HepG2 (cell line): ENCODE measurements around the gene DOCK1. TPM values are rescaled to one million over a fixed set of nuclear protein-coding genes. Genes with fewer than 3 reads are reported as not detected.

Source experiments
- ATAC-seq: fragments of 200-7000 bp; cut with Tn5 transposase; 3 replicates; pipeline ENCODE4 v1.9.1; 2020; ENCODE audit warnings: mild to moderate bottlenecking, moderate library complexity
- BruUV-seq: library from RNA; stranded (reverse); fragments of 400-500 nt; replicated peaks from 2 replicates; lab custom pipeline; 2021; lab: Mats Ljungman, UMichigan
- CTCF ChIA-PET: fragments of 300-600 bp; formaldehyde crosslinking; extraction: SDS; loops from one replicate; lab custom pipeline; 2021; ENCODE audit warnings: low total read pairs, inconsistent platforms, low intra/inter-chr PET ratio; lab: Yijun Ruan, JAX
- POLR2A ChIA-PET: fragments of 350-600 bp; sonication (Branson Sonifier 250); formaldehyde crosslinking; loops from one replicate; lab custom pipeline; 2020; ENCODE audit warnings: antibody characterized with exemption, inconsistent platforms; lab: Yijun Ruan, JAX
- DNase-seq: peaks from one replicate; pipeline ENCODE4 v3.0.0-alpha.2; 2015; ENCODE audit warnings: low spot score
- FAIRE-seq: peaks from 3 replicates; lab custom pipeline; 2011; peaks lifted over from hg19 to GRCh38; lab: Jason Lieb, UNC
- H2AFZ ChIP-seq: one replicate; pipeline ENCODE4 v1.6.1; 2011; ENCODE audit warnings: low read length, inconsistent platforms
- H3K27ac ChIP-seq: fragments of 300-600 bp; 3 replicates; pipeline ENCODE4 v1.8.0; 2011; ENCODE audit warnings: mixed run types, mild to moderate bottlenecking, mixed read lengths, low read length, inconsistent platforms; ENCODE audit not compliant: insufficient read depth; ENCODE audit errors: extremely low read length
- H3K27me3 ChIP-seq, 2 experiments: fragments of 200-600 bp in 1 of 2; 2 replicates in 1 of 2; 3 replicates in 1 of 2; pipeline versions ENCODE4 v1.6.0 to v1.8.0; 2011; ENCODE audit warnings: low read length in 2 of 2, mild to moderate bottlenecking in 2 of 2, moderate library complexity in 2 of 2, inconsistent platforms in 1 of 2; ENCODE audit not compliant: insufficient read depth in 2 of 2, control insufficient read depth in 1 of 2
- H3K36me3 ChIP-seq, 2 experiments: fragments of 200-600 bp in 1 of 2; replicated peaks in 1 of 2; 2 replicates in 1 of 2; 3 replicates in 1 of 2; pipeline versions ENCODE4 v1.5.1 to v1.8.0; 2011; ENCODE audit warnings: low read length in 2 of 2, inconsistent platforms in 1 of 2; ENCODE audit not compliant: insufficient read depth in 2 of 2, control insufficient read depth in 1 of 2
- H3K4me1 ChIP-seq: 2 replicates; pipeline ENCODE4 v1.5.1; 2012; ENCODE audit warnings: low read length, inconsistent platforms; ENCODE audit not compliant: insufficient read depth
- H3K4me2 ChIP-seq: 2 replicates; pipeline ENCODE4 v1.6.0; 2011; ENCODE audit warnings: low read depth, low read length, inconsistent platforms
- H3K4me3 ChIP-seq, 3 experiments: fragments of 200-600 bp in 1 of 3; sonication (generic), shearing (Covaris generic) in 1 of 3; replicated peaks in 1 of 3; 2 replicates each; pipeline ENCODE4 v1.5.1; 2011 to 2016; ENCODE audit warnings: low read length in 3 of 3, inconsistent platforms in 2 of 3, low read depth in 2 of 3, mild to moderate bottlenecking in 2 of 3, control low read depth in 1 of 3, mixed read lengths in 1 of 3; ENCODE audit not compliant: insufficient read depth in 1 of 3
- H3K79me2 ChIP-seq: one replicate; pipeline ENCODE4 v1.6.1; 2011; ENCODE audit warnings: low read length, inconsistent platforms; ENCODE audit not compliant: insufficient read depth
- H3K9ac ChIP-seq: 2 replicates; pipeline ENCODE4 v1.6.0; 2011; ENCODE audit warnings: mild to moderate bottlenecking, low read depth, low read length, inconsistent platforms; ENCODE audit not compliant: insufficient read depth
- H3K9me3 ChIP-seq: 2 replicates; pipeline ENCODE4 v1.5.1; 2012; ENCODE audit warnings: mild to moderate bottlenecking, low read length
- H4K20me1 ChIP-seq: 2 replicates; pipeline ENCODE4 v1.6.0; 2011; ENCODE audit warnings: inconsistent platforms, mild to moderate bottlenecking, low read length, moderate library complexity; ENCODE audit not compliant: insufficient read depth
- EED ChIP-seq: sonication (generic); formaldehyde crosslinking; IDR thresholded peaks from 2 replicates; pipeline ENCODE4 v1.5.0; 2020; ENCODE audit warnings: mild to moderate bottlenecking, missing genetic modification reagents
- GATA4 ChIP-seq: sonication (generic); IDR thresholded peaks from 2 replicates; pipeline ENCODE4 v1.6.1; 2016; ENCODE audit warnings: antibody characterized with exemption, low read depth, borderline replicate concordance
- SMARCE1 ChIP-seq: fragments of 450-650 bp; IDR thresholded peaks from 2 replicates; pipeline ENCODE4 v1.6.1; 2017; ENCODE audit warnings: borderline replicate concordance
- TBP ChIP-seq: sonication (generic); formaldehyde crosslinking; IDR thresholded peaks from 2 replicates; pipeline ENCODE4 v1.5.0; 2020; ENCODE audit warnings: missing genetic modification reagents
- ZFP82 ChIP-seq: sonication (generic); formaldehyde crosslinking; IDR thresholded peaks from 2 replicates; pipeline ENCODE4 v1.5.1; 2020; ENCODE audit warnings: mild to moderate bottlenecking, missing genetic modification reagents, borderline replicate concordance
- ZNF703 ChIP-seq: sonication (generic); formaldehyde crosslinking; IDR thresholded peaks from 2 replicates; pipeline ENCODE4 v1.5.1; 2020; ENCODE audit warnings: missing genetic modification reagents, mild to moderate bottlenecking, moderate library complexity, borderline replicate concordance
- whole genome bisulfite sequencing: methylation state at CpG from one replicate; pipeline ENCODE4 v1.1.6; 2017; ENCODE audit warnings: low lambda C conversion rate; 5-methylcytosine and 5-hydroxymethylcytosine counted together
- in situ Hi-C: cut with HindIII; loops from 2 replicates; pipeline ENCODE4 v1.10.0; 2017; ENCODE audit warnings: low pct_unique_long_range_greater_than_20kb; ENCODE audit not compliant: extremely low pct_ligation_motif_present
- intact Hi-C: fragments of 100-400 bp; cut with micrococcal nuclease; formaldehyde crosslinking; loops from one replicate; pipeline ENCODE4 v1.10.0; 2022; ENCODE audit not compliant: unreplicated experiment
- polyA plus RNA-seq, 8 experiments: library from polyadenylated mRNA; depleted of rRNA in 3 of 8; stranded (reverse) in 7 of 8; unstranded in 1 of 8; fragments of >200 nt; fragmentation: Illumina TruSeq in 4 of 8; extraction: Trizol in 4 of 8; gene quantifications; 2 replicates each; pipeline versions ENCODE4 v1.2.1 to v1.2.3, GENCODE V29; 2011 to 2016; ENCODE audit warnings: low read depth in 4 of 8, missing spikeins in 1 of 8, mixed read lengths in 1 of 8; ENCODE audit not compliant: insufficient read depth in 1 of 8
- total RNA-seq, 5 experiments: library from RNA; depleted of rRNA; stranded (reverse); fragments of >200 nt; fragmentation: Illumina TruSeq; extraction: Trizol; gene quantifications; 2 replicates each; pipeline ENCODE4 v1.2.3, GENCODE V29; 2016; ENCODE audit warnings: low read depth in 1 of 5
- TF ChIP-seq, protein P1 (sequence below): sonication (generic); formaldehyde crosslinking; IDR thresholded peaks from 2 replicates; pipeline ENCODE4 v1.4.0; 2020; ENCODE audit warnings: mild to moderate bottlenecking, missing genetic modification reagents
- TF ChIP-seq, protein P2 (sequence below): sonication (generic); formaldehyde crosslinking; IDR thresholded peaks from 2 replicates; pipeline ENCODE4 v1.4.0; 2020; ENCODE audit warnings: missing genetic modification reagents
- TF ChIP-seq, protein P3 (sequence below): sonication (generic); formaldehyde crosslinking; IDR thresholded peaks from 2 replicates; pipeline ENCODE4 v1.4.0; 2020; ENCODE audit warnings: missing genetic modification reagents, borderline replicate concordance

The DOCK1 gene
- total and polyA plus RNA-seq, 2 of the 13 experiments (the other 11 are each of a cell fraction or from before 2014, with no cell fraction given): 8.3 to 25.5 TPM

DNA sequence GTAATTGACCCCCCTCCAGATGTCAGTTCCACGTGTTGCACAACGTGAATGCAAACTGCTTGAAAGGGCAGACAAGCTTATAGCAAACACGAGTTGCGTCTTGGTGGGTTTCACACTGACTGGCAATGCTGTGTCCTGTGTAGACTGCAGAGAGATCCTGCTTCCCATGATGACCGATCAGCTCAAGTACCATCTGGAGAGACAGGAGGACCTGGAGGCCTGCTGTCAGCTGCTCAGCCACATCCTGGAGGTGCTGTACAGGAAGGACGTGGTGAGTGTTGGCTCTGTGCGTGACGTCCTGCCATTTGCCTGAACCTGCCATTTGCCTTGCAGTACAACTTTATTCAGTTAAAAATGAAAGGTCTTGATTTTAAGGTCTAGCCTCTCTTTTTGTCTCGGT, 220.1 kb downstream of the DOCK1 start:
- Histone ChIP-seq H3K9ac (no peak overlapping the region), H3K4me2 (no peak overlapping the region), H3K79me2 (no peaks in the 10 kb centered on the region), H3K4me1 (no peaks in the 10 kb centered on the region), H4K20me1 (no peaks in the 10 kb centered on the region), H3K27ac (no peak overlapping the region), H3K27me3 (no peaks in the 10 kb centered on the region), H3K4me3 (no peak overlapping the region), H2AFZ (no peak overlapping the region), H3K9me3 (no peaks in the 10 kb centered on the region), H3K36me3 (peaks cover 12 to 24% of the 10 kb centered on the region in 2 experiments; a peak in 4 of 5 replicates)
- no TSS peak for BruUV-seq
- in situ Hi-C loops (no loop called here), intact Hi-C loops (no loop called here)
- POLR2A ChIA-PET: no interaction called here
- DNase-seq (no peak), FAIRE-seq (no peak), ATAC-seq (no peak)
- CTCF ChIA-PET: no interaction called here
- WGBS: over 99% methylated on average over 9 of the region's 9 CpGs
- TF ChIP-seq SMARCE1: no peak
- TF ChIP-seq, protein P1, sequence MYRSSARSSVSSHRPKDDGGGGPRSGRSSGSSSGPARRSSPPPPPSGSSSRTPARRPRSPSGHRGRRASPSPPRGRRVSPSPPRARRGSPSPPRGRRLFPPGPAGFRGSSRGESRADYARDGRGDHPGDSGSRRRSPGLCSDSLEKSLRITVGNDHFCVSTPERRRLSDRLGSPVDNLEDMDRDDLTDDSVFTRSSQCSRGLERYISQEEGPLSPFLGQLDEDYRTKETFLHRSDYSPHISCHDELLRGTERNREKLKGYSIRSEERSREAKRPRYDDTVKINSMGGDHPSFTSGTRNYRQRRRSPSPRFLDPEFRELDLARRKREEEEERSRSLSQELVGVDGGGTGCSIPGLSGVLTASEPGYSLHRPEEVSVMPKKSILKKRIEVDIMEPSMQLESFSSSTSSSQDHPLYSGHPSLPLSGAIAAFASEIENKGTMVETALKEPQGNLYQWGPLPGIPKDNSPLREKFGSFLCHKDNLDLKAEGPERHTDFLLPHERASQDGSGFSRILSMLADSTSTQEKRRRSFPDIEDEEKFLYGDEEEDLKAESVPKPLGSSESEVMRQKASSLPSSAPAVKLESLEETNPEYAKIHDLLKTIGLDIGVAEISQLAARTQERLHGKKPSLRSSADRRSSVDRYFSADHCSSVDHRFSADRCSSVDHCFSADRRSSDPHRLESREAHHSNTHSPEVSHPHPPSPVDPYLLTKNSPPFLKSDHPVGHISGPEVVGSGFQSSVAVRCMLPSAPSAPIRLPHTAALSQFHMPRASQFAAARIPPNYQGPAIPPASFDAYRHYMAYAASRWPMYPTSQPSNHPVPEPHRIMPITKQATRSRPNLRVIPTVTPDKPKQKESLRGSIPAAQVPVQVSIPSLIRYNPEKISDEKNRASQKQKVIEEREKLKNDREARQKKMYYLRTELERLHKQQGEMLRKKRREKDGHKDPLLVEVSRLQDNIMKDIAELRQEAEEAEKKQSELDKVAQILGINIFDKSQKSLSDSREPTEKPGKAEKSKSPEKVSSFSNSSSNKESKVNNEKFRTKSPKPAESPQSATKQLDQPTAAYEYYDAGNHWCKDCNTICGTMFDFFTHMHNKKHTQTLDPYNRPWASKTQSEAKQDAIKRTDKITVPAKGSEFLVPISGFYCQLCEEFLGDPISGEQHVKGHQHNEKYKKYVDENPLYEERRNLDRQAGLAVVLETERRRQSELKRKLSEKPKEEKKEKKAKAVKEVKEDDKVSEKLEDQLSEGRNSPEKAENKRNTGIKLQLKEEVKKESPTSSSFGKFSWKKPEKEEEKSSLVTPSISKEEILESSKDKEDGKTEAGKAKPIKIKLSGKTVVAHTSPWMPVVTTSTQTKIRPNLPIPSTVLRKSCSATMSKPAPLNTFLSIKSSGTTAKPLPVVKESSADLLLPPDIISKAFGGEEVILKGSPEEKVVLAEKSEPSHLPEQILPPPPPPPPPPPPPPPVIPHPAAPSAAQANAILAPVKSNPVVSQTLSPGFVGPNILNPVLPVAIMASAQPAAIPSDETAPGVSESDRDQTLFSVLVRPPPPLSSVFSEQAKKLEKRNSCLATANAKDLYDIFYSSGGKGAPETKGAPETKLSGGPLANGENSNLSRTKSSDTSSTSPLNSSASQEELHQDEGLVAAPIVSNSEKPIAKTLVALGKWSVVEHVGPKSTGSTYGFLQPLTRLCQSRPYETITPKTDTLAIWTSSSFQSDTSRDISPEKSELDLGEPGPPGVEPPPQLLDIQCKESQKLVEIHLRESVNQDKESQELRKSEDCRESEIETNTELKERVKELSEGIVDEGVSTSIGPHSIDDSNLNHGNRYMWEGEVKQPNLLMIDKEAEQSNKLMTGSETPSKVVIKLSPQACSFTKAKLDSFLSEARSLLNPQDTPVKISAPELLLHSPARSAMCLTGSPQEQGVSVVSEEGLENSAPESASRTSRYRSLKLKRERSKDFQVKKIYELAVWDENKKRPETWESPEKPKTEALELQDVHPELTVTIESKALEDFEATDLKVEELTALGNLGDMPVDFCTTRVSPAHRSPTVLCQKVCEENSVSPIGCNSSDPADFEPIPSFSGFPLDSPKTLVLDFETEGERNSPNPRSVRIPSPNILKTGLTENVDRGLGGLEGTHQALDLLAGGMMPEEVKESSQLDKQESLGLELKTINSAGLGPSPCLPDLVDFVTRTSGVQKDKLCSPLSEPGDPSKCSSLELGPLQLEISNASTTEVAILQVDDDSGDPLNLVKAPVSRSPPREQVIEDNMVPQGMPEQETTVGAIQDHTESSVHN (CRISPR knock-in tag): no peak
- TF ChIP-seq, protein P2, sequence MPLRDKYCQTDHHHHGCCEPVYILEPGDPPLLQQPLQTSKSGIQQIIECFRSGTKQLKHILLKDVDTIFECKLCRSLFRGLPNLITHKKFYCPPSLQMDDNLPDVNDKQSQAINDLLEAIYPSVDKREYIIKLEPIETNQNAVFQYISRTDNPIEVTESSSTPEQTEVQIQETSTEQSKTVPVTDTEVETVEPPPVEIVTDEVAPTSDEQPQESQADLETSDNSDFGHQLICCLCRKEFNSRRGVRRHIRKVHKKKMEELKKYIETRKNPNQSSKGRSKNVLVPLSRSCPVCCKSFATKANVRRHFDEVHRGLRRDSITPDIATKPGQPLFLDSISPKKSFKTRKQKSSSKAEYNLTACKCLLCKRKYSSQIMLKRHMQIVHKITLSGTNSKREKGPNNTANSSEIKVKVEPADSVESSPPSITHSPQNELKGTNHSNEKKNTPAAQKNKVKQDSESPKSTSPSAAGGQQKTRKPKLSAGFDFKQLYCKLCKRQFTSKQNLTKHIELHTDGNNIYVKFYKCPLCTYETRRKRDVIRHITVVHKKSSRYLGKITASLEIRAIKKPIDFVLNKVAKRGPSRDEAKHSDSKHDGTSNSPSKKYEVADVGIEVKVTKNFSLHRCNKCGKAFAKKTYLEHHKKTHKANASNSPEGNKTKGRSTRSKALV: no peak
- no peak for TF ChIP-seq EED
- TF ChIP-seq, protein P3, sequence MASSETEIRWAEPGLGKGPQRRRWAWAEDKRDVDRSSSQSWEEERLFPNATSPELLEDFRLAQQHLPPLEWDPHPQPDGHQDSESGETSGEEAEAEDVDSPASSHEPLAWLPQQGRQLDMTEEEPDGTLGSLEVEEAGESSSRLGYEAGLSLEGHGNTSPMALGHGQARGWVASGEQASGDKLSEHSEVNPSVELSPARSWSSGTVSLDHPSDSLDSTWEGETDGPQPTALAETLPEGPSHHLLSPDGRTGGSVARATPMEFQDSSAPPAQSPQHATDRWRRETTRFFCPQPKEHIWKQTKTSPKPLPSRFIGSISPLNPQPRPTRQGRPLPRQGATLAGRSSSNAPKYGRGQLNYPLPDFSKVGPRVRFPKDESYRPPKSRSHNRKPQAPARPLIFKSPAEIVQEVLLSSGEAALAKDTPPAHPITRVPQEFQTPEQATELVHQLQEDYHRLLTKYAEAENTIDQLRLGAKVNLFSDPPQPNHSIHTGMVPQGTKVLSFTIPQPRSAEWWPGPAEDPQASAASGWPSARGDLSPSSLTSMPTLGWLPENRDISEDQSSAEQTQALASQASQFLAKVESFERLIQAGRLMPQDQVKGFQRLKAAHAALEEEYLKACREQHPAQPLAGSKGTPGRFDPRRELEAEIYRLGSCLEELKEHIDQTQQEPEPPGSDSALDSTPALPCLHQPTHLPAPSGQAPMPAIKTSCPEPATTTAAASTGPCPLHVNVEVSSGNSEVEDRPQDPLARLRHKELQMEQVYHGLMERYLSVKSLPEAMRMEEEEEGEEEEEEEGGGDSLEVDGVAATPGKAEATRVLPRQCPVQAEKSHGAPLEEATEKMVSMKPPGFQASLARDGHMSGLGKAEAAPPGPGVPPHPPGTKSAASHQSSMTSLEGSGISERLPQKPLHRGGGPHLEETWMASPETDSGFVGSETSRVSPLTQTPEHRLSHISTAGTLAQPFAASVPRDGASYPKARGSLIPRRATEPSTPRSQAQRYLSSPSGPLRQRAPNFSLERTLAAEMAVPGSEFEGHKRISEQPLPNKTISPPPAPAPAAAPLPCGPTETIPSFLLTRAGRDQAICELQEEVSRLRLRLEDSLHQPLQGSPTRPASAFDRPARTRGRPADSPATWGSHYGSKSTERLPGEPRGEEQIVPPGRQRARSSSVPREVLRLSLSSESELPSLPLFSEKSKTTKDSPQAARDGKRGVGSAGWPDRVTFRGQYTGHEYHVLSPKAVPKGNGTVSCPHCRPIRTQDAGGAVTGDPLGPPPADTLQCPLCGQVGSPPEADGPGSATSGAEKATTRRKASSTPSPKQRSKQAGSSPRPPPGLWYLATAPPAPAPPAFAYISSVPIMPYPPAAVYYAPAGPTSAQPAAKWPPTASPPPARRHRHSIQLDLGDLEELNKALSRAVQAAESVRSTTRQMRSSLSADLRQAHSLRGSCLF (CRISPR knock-in tag): no peak
- TF ChIP-seq GATA4: no peak
- no peak for TF ChIP-seq ZNF703 (CRISPR knock-in tag)
- no peak for TF ChIP-seq ZFP82 (CRISPR knock-in tag)
- TF ChIP-seq TBP (CRISPR knock-in tag): no peak
